Activated T-helper 17 cell treated with anti-CD3 and anti-CD28 coated beads, Interleukin-2, amount 50 U/mL, for 72 hours (primary cell): ENCODE results near the gene C1orf159. TPM values are rescaled to one million over a fixed set of nuclear protein-coding genes. Genes with fewer than 3 reads are reported as not detected.
A peak's percentile ranks its signal among the peaks of the same experiment; 100 is the strongest.

Experiments used
- ATAC-seq: fragments of 150-1000 bp; cut with Tn5 transposase; replicated peaks from 2 replicates; pipeline ENCODE4 v1.10.0; 2021; ENCODE audit warnings: mild to moderate bottlenecking, moderate library complexity
- H3K27ac Mint-ChIP-seq: one replicate; pipeline ENCODE4 v1.8.0; 2022; ENCODE audit warnings: mixed read lengths
- H3K27me3 Mint-ChIP-seq: one replicate; pipeline ENCODE4 v1.8.0; 2022; ENCODE audit warnings: mixed read lengths
- H3K36me3 Mint-ChIP-seq: one replicate; pipeline ENCODE4 v1.8.0; 2022; ENCODE audit warnings: low read depth, mild to moderate bottlenecking, mixed read lengths
- H3K4me1 Mint-ChIP-seq: one replicate; pipeline ENCODE4 v1.8.0; 2022; ENCODE audit warnings: mixed read lengths
- H3K4me3 Mint-ChIP-seq: one replicate; pipeline ENCODE4 v1.8.0; 2022; ENCODE audit warnings: mild to moderate bottlenecking, mixed read lengths
- H3K9me3 Mint-ChIP-seq: one replicate; pipeline ENCODE4 v1.8.0; 2022; ENCODE audit warnings: mixed read lengths
- total RNA-seq, 2 donors: library from RNA; stranded (reverse); gene quantifications; one replicate each; pipeline ENCODE4 v1.2.3, GENCODE V29; 2022

Gene C1orf159
- total RNA-seq, 2 donors from 2014 or later: 15.7 to 18.8 TPM

- no peaks in the 10 kb centered on the region for H3K36me3 Mint-ChIP-seq
These were observed 74.0 kb downstream of the C1orf159 start for GRCh38 chr1:1041873-1042272.

DNA sequence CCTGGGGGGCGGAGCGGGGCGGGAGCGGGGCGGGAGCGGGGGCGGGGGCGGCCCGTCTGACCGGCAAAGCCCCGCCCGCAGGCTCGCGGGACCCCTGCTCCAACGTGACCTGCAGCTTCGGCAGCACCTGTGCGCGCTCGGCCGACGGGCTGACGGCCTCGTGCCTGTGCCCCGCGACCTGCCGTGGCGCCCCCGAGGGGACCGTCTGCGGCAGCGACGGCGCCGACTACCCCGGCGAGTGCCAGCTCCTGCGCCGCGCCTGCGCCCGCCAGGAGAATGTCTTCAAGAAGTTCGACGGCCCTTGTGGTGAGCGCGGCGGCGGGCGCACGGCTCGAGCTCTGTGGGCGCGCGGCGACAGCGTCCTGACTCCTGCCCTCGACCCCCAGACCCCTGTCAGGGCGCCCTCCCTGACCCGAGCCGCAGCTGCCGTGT, 74.8 kb downstream of the C1orf159 start:
- Mint-ChIP-seq H3K9me3 (no peaks in the 10 kb centered on the region), H3K36me3 (no peaks in the 10 kb centered on the region), H3K4me3 (no peak overlapping the region), H3K4me1 (peaks cover 12% of the 10 kb centered on the region), H3K27ac (no peak overlapping the region), H3K27me3 (peaks cover 10% of the 10 kb centered on the region)
- peak; percentile 2 for ATAC-seq

More at GRCh38 chr1:1041873-1042272, 74.0 kb downstream of the C1orf159 start:
- Mint-ChIP-seq H3K9me3 (no peaks in the 10 kb centered on the region), H3K4me1 (peaks cover 12% of the 10 kb centered on the region), H3K4me3 (no peak overlapping the region), H3K27me3 (peaks cover 9% of the 10 kb centered on the region), H3K27ac (no peak overlapping the region)
- ATAC-seq: no peak

GRCh38 chr1:1040004-1040991, 75.6 kb downstream of the C1orf159 start:
- peaks cover 13% of the 10 kb centered on the region for H3K27me3 Mint-ChIP-seq
- peaks cover 12% of the 10 kb centered on the region for H3K4me1 Mint-ChIP-seq
- peak overlapping the region; percentile 72 for H3K4me3 Mint-ChIP-seq
- ATAC-seq: peak; percentile 73
- H3K9me3 Mint-ChIP-seq: no peaks in the 10 kb centered on the region
- no peaks in the 10 kb centered on the region for H3K36me3 Mint-ChIP-seq
- no peak overlapping the region for H3K27ac Mint-ChIP-seq

- Mint-ChIP-seq H3K4me1 (peaks cover 12% of the 10 kb centered on the region), H3K9me3 (no peaks in the 10 kb centered on the region), H3K36me3 (no peaks in the 10 kb centered on the region), H3K27me3 (peaks cover 13% of the 10 kb centered on the region), H3K27ac (no peak overlapping the region), H3K4me3 (peak overlapping the region; percentile 72)
- peak; percentile 68 for ATAC-seq
These were observed 76.6 kb downstream of the C1orf159 start for GRCh38 chr1:1039145-1039910.

DNA sequence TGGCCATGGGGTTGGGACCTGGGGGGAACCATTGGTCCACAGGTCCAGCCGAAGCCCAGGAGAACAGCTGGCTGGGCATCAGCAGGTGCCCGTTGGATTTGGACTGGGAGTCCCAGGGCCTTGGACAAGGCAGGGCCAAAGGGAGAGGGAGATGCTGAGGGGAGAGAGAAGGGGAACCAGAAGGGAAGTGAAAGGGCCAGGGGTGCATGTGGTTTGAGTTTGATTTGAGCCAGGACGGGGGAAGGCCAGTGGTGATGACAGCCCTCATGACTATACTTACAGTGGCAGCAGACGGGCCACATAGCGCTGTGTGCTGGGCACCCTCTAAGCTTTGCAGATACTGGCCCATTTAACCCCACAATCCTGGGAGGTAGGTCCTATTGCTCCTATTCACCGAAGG, 77.2 kb downstream of the C1orf159 start:
- H3K9me3 Mint-ChIP-seq: no peaks in the 10 kb centered on the region
- peak overlapping the region; percentile 13 for H3K27ac Mint-ChIP-seq
- peak; percentile 22 for ATAC-seq
- H3K4me3 Mint-ChIP-seq: peak overlapping the region; percentile 72
- peaks cover 12% of the 10 kb centered on the region for H3K4me1 Mint-ChIP-seq
- H3K27me3 Mint-ChIP-seq: peaks cover 13% of the 10 kb centered on the region
- no peaks in the 10 kb centered on the region for H3K36me3 Mint-ChIP-seq

DNA sequence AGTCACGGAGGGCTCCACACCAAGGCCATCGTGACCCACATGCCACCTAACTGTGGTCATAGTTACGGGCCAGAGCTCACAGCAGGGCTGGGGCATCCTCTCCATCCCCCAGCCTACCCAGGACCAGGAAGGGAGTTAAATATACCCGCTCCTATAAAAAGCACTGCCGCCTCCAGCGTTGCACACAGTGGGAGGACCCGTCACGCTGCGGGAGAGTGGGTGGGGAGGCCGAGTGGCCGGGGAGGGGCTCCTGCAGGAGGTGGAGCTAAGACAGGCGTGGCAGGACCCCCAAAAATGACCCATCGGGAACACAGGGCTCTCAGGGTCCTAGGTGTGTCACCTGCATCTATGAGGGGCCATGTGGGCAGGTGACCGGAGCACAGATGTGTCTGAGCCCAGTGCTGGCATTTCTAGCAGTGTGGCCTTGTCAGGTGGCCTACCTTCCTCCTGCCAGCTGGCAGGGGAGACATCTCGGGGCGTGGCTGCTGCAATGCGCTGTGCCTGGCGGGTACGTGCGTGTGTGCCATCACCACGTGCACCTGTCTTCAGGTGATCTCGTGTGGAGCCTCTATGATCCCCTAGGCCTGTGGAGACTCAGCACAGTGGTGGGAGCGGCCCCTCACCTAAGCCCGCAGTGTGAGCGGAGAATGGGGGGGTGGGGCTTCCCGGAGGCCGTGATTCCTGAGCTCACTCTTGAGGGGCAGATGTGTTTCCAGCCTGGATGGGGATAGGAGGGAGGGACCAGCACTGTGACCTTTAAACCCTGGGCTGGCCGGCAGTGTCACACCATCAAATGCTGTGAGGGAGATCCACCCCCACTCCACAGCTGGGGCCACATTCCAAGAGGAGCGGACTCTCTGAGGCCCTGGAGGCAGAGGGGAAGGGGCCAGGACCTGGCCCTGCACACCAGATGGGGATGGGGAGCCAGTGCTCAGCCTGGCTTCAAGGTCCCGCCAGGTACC, 78.2 kb downstream of the C1orf159 start:
- Mint-ChIP-seq H3K27ac (no peak overlapping the region), H3K36me3 (no peaks in the 10 kb centered on the region), H3K9me3 (no peaks in the 10 kb centered on the region), H3K4me3 (no peak overlapping the region), H3K27me3 (peaks cover 13% of the 10 kb centered on the region), H3K4me1 (peaks cover 12% of the 10 kb centered on the region)
- no peak for ATAC-seq

- peaks cover 12% of the 10 kb centered on the region for H3K4me1 Mint-ChIP-seq
- no peak overlapping the region for H3K4me3 Mint-ChIP-seq
- no peak overlapping the region for H3K27ac Mint-ChIP-seq
- no peak for ATAC-seq
- H3K27me3 Mint-ChIP-seq: peaks cover 20% of the 10 kb centered on the region
- no peaks in the 10 kb centered on the region for H3K9me3 Mint-ChIP-seq
- no peaks in the 10 kb centered on the region for H3K36me3 Mint-ChIP-seq
These were observed 80.5 kb downstream of the C1orf159 start for GRCh38 chr1:1035291-1035943.

DNA sequence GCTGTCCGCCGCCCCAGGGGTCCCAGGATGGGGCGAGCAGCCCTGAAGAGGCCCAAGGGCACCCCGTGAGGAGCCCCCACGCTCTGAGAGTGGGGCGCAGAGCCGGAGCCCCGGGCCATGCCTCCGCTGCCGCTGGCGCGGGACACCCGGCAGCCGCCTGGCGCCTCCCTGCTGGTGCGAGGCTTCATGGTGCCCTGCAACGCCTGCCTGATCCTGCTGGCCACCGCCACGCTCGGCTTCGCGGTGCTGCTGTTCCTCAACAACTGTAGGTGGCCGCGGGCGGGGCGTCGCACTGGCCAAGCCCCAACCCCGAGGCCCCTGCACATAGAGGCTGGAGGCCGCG, 81.5 kb downstream of the C1orf159 start:
- ATAC-seq: no peak
- Mint-ChIP-seq H3K36me3 (no peaks in the 10 kb centered on the region), H3K9me3 (no peaks in the 10 kb centered on the region), H3K27me3 (peaks cover 20% of the 10 kb centered on the region), H3K4me1 (peaks cover 8% of the 10 kb centered on the region), H3K4me3 (peak overlapping the region; percentile 32), H3K27ac (no peak overlapping the region)

DNA sequence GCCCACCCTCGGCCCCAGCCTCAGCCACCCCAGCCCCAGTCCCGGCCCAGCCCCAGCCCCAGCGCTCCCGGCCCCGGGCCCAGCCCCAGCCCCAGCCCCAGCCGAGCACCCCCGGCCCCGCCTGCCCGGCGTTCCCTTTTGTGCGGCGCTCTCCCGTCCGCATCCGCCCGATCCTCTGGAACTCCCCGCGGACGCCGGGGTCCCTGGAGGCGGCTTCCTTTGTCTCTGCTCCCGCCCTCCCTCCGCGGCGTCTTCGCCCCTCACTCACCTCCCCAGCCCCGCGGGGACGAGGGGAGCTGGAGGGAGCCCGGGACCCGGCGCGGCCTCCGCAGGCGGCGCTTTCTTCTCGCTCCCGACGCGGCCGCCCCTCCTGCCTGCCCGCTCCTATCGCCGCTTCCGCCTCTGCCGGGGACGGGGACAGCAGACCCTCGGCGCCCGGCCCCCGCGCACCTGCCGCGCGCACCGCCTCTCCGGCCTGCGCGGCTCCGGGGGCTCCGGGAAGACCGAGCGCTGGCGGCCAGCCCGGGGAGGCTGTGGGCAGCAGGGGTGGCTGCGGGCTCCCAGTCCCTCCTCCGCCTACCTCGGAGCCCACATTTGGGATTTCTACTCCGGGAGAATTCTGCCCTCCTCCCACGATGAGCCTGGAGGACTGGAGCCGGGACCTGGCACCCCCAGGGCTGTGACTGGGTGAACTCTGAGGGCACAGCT, 82.0 kb downstream of the C1orf159 start:
- H3K4me3 Mint-ChIP-seq: peak overlapping the region; percentile 32
- no peaks in the 10 kb centered on the region for H3K9me3 Mint-ChIP-seq
- H3K4me1 Mint-ChIP-seq: peaks cover 6% of the 10 kb centered on the region
- H3K27ac Mint-ChIP-seq: no peak overlapping the region
- H3K27me3 Mint-ChIP-seq: peaks cover 18% of the 10 kb centered on the region
- peak; percentile 25 for ATAC-seq
- no peaks in the 10 kb centered on the region for H3K36me3 Mint-ChIP-seq

GRCh38 chr1:1033009-1033587, 82.8 kb downstream of the C1orf159 start:
- peak; percentile 97 for ATAC-seq
- peaks cover 11% of the 10 kb centered on the region for H3K27me3 Mint-ChIP-seq
- no peak overlapping the region for H3K27ac Mint-ChIP-seq
- no peaks in the 10 kb centered on the region for H3K36me3 Mint-ChIP-seq
- peak overlapping the region; percentile 57 for H3K4me3 Mint-ChIP-seq
- H3K9me3 Mint-ChIP-seq: no peaks in the 10 kb centered on the region
- no peaks in the 10 kb centered on the region for H3K4me1 Mint-ChIP-seq

- Mint-ChIP-seq H3K4me1 (no peaks in the 10 kb centered on the region), H3K9me3 (no peaks in the 10 kb centered on the region), H3K27ac (no peak overlapping the region), H3K27me3 (peaks cover 11% of the 10 kb centered on the region), H3K4me3 (peak overlapping the region; percentile 57), H3K36me3 (no peaks in the 10 kb centered on the region)
- no peak for ATAC-seq
These were observed 83.5 kb downstream of the C1orf159 start for GRCh38 chr1:1032424-1032823.
